GM12873 (cell line): ENCODE results near the gene PTK6.

Source experiments
- CTCF ChIP-seq: IDR thresholded peaks from 2 replicates; pipeline ENCODE4 v1.5.1; 2012; ENCODE audit warnings: low read depth, mild to moderate bottlenecking, moderate library complexity, low read length, control low read depth; ENCODE audit not compliant: insufficient read depth; ENCODE audit errors: missing control alignments

The PTK6 gene

GRCh38 chr20:63492982-63493381, 44.2 kb downstream of the PTK6 start:
- TF ChIP-seq CTCF = no peak

GRCh38 chr20:63492518-63492917, 44.7 kb downstream of the PTK6 start:
- no peak for TF ChIP-seq CTCF

GRCh38 chr20:63491635-63492230, 45.4 kb downstream of the PTK6 start:
- TF ChIP-seq CTCF = no peak

GRCh38 chr20:63491078-63491477, 46.1 kb downstream of the PTK6 start:
- no peak for TF ChIP-seq CTCF

GRCh38 chr20:63490416-63490815, 46.8 kb downstream of the PTK6 start:
- no peak for TF ChIP-seq CTCF

GRCh38 chr20:63488315-63489251, 48.6 kb downstream of the PTK6 start:
- no peak for TF ChIP-seq CTCF

- TF ChIP-seq CTCF = no peak
These were observed 49.4 kb downstream of the PTK6 start for GRCh38 chr20:63487781-63488241.
